H9 (cell line): ENCODE measurements around the gene IGFL2. TPM values are rescaled to one million over a fixed set of nuclear protein-coding genes. Genes with fewer than 3 reads are reported as not detected.
"Not testable (repeated sequence)": the region's sequence is repeated elsewhere in the genome, so short reads cannot be mapped to it uniquely, and the experiment has no call there.

Experiments
- DNase-seq: peaks from one replicate; pipeline ENCODE4 v3.0.0-alpha.2; 2017
- H2AFZ ChIP-seq: one replicate; pipeline ENCODE4 v1.6.1; 2013; ENCODE audit warnings: mild to moderate bottlenecking, low read length, control low read depth, moderate library complexity
- H2AK5ac ChIP-seq: 2 replicates; pipeline ENCODE4 v1.6.1; 2013; ENCODE audit warnings: low read length, control low read depth, mixed read lengths; ENCODE audit not compliant: insufficient read length
- H2BK120ac ChIP-seq: one replicate; pipeline ENCODE4 v1.6.1; 2013; ENCODE audit warnings: low read depth, mild to moderate bottlenecking, low read length, control low read depth, inconsistent platforms; ENCODE audit not compliant: poor library complexity, severe bottlenecking
- H2BK12ac ChIP-seq: 2 replicates; pipeline ENCODE4 v1.6.1; 2013; ENCODE audit warnings: low read length, control low read depth, mixed read lengths, low read depth; ENCODE audit not compliant: insufficient read length
- H2BK15ac ChIP-seq: 2 replicates; pipeline ENCODE4 v1.6.1; 2013; ENCODE audit warnings: low read depth, low read length, control low read depth
- H2BK20ac ChIP-seq: one replicate; pipeline ENCODE4 v1.6.1; 2013; ENCODE audit warnings: low read depth, mild to moderate bottlenecking, low read length, control low read depth, inconsistent platforms; ENCODE audit not compliant: poor library complexity, severe bottlenecking
- H2BK5ac ChIP-seq: 2 replicates; pipeline ENCODE4 v1.6.1; 2013; ENCODE audit warnings: low read length, control low read depth, mixed read lengths; ENCODE audit not compliant: insufficient read length
- H3K14ac ChIP-seq: 2 replicates; pipeline ENCODE4 v1.6.1; 2013; ENCODE audit warnings: low read length, control low read depth; ENCODE audit not compliant: insufficient read depth
- H3K18ac ChIP-seq: 2 replicates; pipeline ENCODE4 v1.6.1; 2013; ENCODE audit warnings: low read depth, mild to moderate bottlenecking, mixed read lengths, low read length, control low read depth; ENCODE audit not compliant: insufficient read length
- H3K23ac ChIP-seq: 2 replicates; pipeline ENCODE4 v1.6.1; 2013; ENCODE audit warnings: low read length, control low read depth, mixed read lengths, low read depth; ENCODE audit not compliant: insufficient read length
- H3K23me2 ChIP-seq: 2 replicates; pipeline ENCODE4 v1.6.1; 2013; ENCODE audit warnings: low read depth, mild to moderate bottlenecking, mixed read lengths, low read length, control low read depth; ENCODE audit not compliant: insufficient read length, poor library complexity, severe bottlenecking
- H3K27ac ChIP-seq: 2 replicates; pipeline ENCODE4 v1.5.1; 2013; ENCODE audit warnings: low read length, control low read depth, mixed read lengths, low read depth; ENCODE audit not compliant: insufficient read length
- H3K27me3 ChIP-seq: 2 replicates; pipeline ENCODE4 v1.6.1; 2013; ENCODE audit warnings: low read length, control low read depth, inconsistent platforms; ENCODE audit not compliant: insufficient read depth
- H3K4ac ChIP-seq: 2 replicates; pipeline ENCODE4 v1.6.1; 2013; ENCODE audit warnings: low read depth, mild to moderate bottlenecking, control low read depth, inconsistent platforms, low read length, moderate library complexity
- H3K4me1 ChIP-seq: 2 replicates; pipeline ENCODE4 v1.6.1; 2013; ENCODE audit warnings: low read length, control low read depth, inconsistent platforms; ENCODE audit not compliant: insufficient read depth
- H3K4me2 ChIP-seq: 2 replicates; pipeline ENCODE4 v1.6.1; 2013; ENCODE audit warnings: low read length, control low read depth, mixed read lengths; ENCODE audit not compliant: insufficient read length, insufficient read depth
- H3K56ac ChIP-seq: 2 replicates; pipeline ENCODE4 v1.6.1; 2013; ENCODE audit warnings: low read depth, mild to moderate bottlenecking, mixed read lengths, low read length, control low read depth; ENCODE audit not compliant: insufficient read length
- H3K79me1 ChIP-seq: 2 replicates; pipeline ENCODE4 v1.6.1; 2013; ENCODE audit warnings: low read depth, mild to moderate bottlenecking, moderate library complexity, low read length, control low read depth, inconsistent platforms; ENCODE audit not compliant: insufficient read depth, poor library complexity, severe bottlenecking
- H3K79me2 ChIP-seq: 2 replicates; pipeline ENCODE4 v1.6.1; 2013; ENCODE audit warnings: low read length, control low read depth, inconsistent platforms; ENCODE audit not compliant: insufficient read depth
- H3K9ac ChIP-seq: 2 replicates; pipeline ENCODE4 v1.6.1; 2013; ENCODE audit warnings: low read length, control low read depth, mixed read lengths; ENCODE audit not compliant: insufficient read length; ENCODE audit errors: extremely low read depth
- H3K9me3 ChIP-seq: one replicate; pipeline ENCODE4 v1.6.1; 2013; ENCODE audit warnings: low read depth, low read length, inconsistent platforms; ENCODE audit not compliant: control insufficient read depth
- H3T11ph ChIP-seq: one replicate; pipeline ENCODE4 v1.6.1; 2013; ENCODE audit warnings: mild to moderate bottlenecking, low read length, control low read depth, inconsistent platforms
- H4K20me1 ChIP-seq: one replicate; pipeline ENCODE4 v1.6.1; 2013; ENCODE audit not compliant: control insufficient read depth, insufficient read length, insufficient read depth
- H4K5ac ChIP-seq: 2 replicates; pipeline ENCODE4 v1.6.1; 2013; ENCODE audit warnings: low read depth, mild to moderate bottlenecking, mixed read lengths, low read length, control low read depth; ENCODE audit not compliant: insufficient read length
- H4K8ac ChIP-seq: replicated peaks from 2 replicates; pipeline ENCODE4 v1.6.1; 2013; ENCODE audit warnings: low read length, control low read depth, mixed read lengths, low read depth; ENCODE audit not compliant: insufficient read length
- H4K91ac ChIP-seq: 2 replicates; pipeline ENCODE4 v1.6.1; 2013; ENCODE audit warnings: low read depth, mild to moderate bottlenecking, moderate library complexity, mixed read lengths, low read length, control low read depth; ENCODE audit not compliant: insufficient read length
- H3K27ac Mint-ChIP-seq, 3 experiments: 2 replicates in 2 of 3; 3 replicates in 1 of 3; pipeline ENCODE4 v1.8.0; 2020 to 2021; ENCODE audit warnings: mixed read lengths in 3 of 3, mild to moderate bottlenecking in 1 of 3, moderate library complexity in 1 of 3
- H3K27me3 Mint-ChIP-seq: 2 replicates; pipeline ENCODE4 v1.8.0; 2021; ENCODE audit warnings: low read depth, mild to moderate bottlenecking, moderate library complexity, mixed read lengths
- H3K36me3 Mint-ChIP-seq, 3 experiments: 2 replicates in 2 of 3; 3 replicates in 1 of 3; pipeline ENCODE4 v1.8.0; 2020 to 2021; ENCODE audit warnings: low read depth in 3 of 3, mixed read lengths in 3 of 3; ENCODE audit not compliant: insufficient read depth in 1 of 3
- H3K4me1 Mint-ChIP-seq, 2 experiments: 2 replicates each; pipeline ENCODE4 v1.8.0; 2020; ENCODE audit warnings: mixed read lengths in 2 of 2
- H3K4me3 Mint-ChIP-seq, 2 experiments: 2 replicates in 1 of 2; 3 replicates in 1 of 2; pipeline ENCODE4 v1.8.0; 2020 to 2021; ENCODE audit warnings: mild to moderate bottlenecking in 2 of 2, mixed read lengths in 2 of 2, moderate library complexity in 1 of 2
- H3K9me3 Mint-ChIP-seq, 2 experiments: 2 replicates in 1 of 2; 3 replicates in 1 of 2; pipeline ENCODE4 v1.8.0; 2020; ENCODE audit warnings: mild to moderate bottlenecking in 2 of 2, mixed read lengths in 2 of 2, moderate library complexity in 1 of 2
- WGBS: extraction: QIAGEN DNeasy Blood & Tissue Kit; methylation state at CpG from one replicate; pipeline ENCODE4 v1.1.7; 2013; ENCODE audit warnings: missing lambda C conversion rate, low lambda C conversion rate, mixed read lengths; ENCODE audit not compliant: insufficient read length; ENCODE audit errors: extremely low coverage; 5-methylcytosine and 5-hydroxymethylcytosine counted together
- total RNA-seq: library from RNA; stranded (reverse); gene quantifications from 2 replicates; pipeline ENCODE4 v1.2.1, GENCODE V29; 2021
- TF ChIP-seq, protein P1 (sequence below): fragments of 200-600 bp; sonication (generic); conservative IDR thresholded peaks from 3 replicates; pipeline ENCODE4 v1.8.0; 2021; ENCODE audit warnings: antibody characterized with exemption, mild to moderate bottlenecking

IGFL2 gene
- total RNA-seq, 1 experiment from 2014 or later, result not detected

DNA sequence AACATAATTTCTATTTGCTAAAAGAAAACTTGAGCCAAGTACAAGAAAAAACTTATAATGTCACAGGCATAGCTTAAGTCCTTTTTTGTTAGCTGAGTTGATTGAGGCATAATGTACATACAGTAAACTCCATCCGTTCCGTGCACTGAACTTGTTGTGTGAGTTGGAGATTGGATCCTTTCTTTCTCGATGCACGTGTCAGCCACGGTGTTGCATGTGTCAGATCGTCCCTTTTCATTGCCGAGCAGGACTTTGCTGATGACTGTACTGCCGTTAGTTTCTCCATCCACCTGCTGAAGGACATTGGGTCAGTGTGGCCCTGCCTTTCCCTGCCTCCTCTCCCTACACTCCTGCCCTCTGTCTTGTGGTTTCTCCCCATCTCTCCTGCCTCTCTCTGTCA is 34.4 kb downstream of the IGFL2 start:
- no peaks in the 10 kb centered on the region for H3K23me2 ChIP-seq
- Mint-ChIP-seq H3K9me3 (peaks cover 0 to 6% of the 10 kb centered on the region in 2 experiments; a peak in 4 of 5 replicates), H3K36me3 (no peaks in the 10 kb centered on the region; a peak in 1 of 7 replicates), H3K27ac (no peak overlapping the region), H3K4me3 (no peak overlapping the region), H3K27me3 (peaks cover 8% of the 10 kb centered on the region), H3K4me1 (peaks cover 4 to 5% of the 10 kb centered on the region in 2 experiments; a peak in 2 of 4 replicates)
- no peaks in the 10 kb centered on the region for H3K27me3 ChIP-seq
- no peak for DNase-seq
- H3K18ac ChIP-seq, result no peak overlapping the region
- H4K91ac ChIP-seq, result no peak overlapping the region
- no peaks in the 10 kb centered on the region for H3K4me1 ChIP-seq
- no peak overlapping the region for H2AFZ ChIP-seq
- H3K79me1 ChIP-seq, result no peaks in the 10 kb centered on the region
- no peak overlapping the region for H2BK5ac ChIP-seq
- H4K20me1 ChIP-seq, result no peaks in the 10 kb centered on the region
- no peaks in the 10 kb centered on the region for H3K9me3 ChIP-seq
- no peak overlapping the region for H2BK120ac ChIP-seq
- no peak overlapping the region for H3K9ac ChIP-seq
- H3K4me2 ChIP-seq, result no peak overlapping the region
- H3K56ac ChIP-seq, result no peak overlapping the region
- no peak overlapping the region for H2BK12ac ChIP-seq
- H3K23ac ChIP-seq, result no peak overlapping the region
- H3K4ac ChIP-seq, result no peak overlapping the region
- H2BK15ac ChIP-seq, result no peak overlapping the region
- WGBS, result no CpG with 5 or more reads among the region's 8 CpGs
- H3K14ac ChIP-seq, result no peak overlapping the region
- H3K79me2 ChIP-seq, result no peaks in the 10 kb centered on the region
- H2AK5ac ChIP-seq, result no peak overlapping the region
- no peak overlapping the region for H3T11ph ChIP-seq
- H2BK20ac ChIP-seq, result no peak overlapping the region
- H4K8ac ChIP-seq, result no peak overlapping the region
- no peak overlapping the region for H3K27ac ChIP-seq
- TF ChIP-seq, protein P1, sequence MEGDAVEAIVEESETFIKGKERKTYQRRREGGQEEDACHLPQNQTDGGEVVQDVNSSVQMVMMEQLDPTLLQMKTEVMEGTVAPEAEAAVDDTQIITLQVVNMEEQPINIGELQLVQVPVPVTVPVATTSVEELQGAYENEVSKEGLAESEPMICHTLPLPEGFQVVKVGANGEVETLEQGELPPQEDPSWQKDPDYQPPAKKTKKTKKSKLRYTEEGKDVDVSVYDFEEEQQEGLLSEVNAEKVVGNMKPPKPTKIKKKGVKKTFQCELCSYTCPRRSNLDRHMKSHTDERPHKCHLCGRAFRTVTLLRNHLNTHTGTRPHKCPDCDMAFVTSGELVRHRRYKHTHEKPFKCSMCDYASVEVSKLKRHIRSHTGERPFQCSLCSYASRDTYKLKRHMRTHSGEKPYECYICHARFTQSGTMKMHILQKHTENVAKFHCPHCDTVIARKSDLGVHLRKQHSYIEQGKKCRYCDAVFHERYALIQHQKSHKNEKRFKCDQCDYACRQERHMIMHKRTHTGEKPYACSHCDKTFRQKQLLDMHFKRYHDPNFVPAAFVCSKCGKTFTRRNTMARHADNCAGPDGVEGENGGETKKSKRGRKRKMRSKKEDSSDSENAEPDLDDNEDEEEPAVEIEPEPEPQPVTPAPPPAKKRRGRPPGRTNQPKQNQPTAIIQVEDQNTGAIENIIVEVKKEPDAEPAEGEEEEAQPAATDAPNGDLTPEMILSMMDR, result no peak
- no peak overlapping the region for H4K5ac ChIP-seq

DNA sequence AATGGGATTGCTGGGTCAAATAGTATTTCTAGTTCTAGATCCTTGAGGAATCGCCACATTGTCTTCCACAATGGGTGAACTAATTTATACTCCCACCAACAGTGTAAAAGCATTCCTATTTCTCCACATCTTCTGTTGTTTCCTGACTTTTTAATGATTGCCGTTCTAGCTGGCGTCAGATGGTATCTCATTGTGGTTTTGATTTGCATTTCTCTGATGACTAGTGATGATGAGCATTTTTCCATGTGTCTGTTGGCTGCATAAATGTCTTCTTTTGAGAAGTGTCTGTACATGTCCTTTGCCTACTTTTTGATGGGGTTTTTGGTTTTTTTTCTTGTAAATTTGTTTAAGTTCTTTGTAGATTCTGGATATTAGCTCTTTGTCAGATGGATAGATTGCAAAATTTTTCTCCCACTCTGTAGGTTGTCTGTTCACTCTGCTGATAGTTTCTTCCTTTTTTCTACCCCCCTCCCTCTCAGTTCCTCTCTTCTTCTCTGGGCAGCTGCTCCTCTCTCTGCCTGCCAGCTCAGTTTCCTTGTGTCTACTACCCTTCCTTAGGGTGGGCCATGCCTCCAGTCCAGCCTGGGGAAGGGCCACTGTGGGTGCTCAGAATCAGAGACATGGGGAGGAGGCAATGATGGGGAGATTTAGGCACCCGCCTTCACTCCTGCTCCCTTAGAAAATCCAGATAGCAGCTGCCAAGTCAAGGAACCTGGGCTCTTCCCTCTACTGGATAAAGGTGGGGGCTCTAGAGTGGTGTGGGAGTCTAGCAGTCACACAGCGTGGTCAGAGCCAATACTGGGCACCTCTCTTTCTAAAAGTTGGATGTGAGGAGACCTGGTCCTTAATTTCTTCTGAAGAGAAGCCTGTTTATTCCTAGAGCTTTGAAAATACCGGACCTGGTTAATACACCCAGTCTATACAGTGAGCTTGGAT is 37.0 kb downstream of the IGFL2 start:
- H2BK5ac ChIP-seq, H3K79me2 ChIP-seq, H3K36me3 Mint-ChIP-seq, H3K9ac ChIP-seq, H3K4ac ChIP-seq, H3T11ph ChIP-seq, H3K27ac Mint-ChIP-seq, H3K14ac ChIP-seq, H3K23me2 ChIP-seq, H2BK15ac ChIP-seq, H3K23ac ChIP-seq, H3K79me1 ChIP-seq, DNase-seq, H3K4me2 ChIP-seq, H4K8ac ChIP-seq, H4K5ac ChIP-seq, H3K4me3 Mint-ChIP-seq, H2BK20ac ChIP-seq, H3K4me1 ChIP-seq, H3K27me3 ChIP-seq, H3K27ac ChIP-seq, H4K20me1 ChIP-seq, H3K4me1 Mint-ChIP-seq, H2AFZ ChIP-seq, H4K91ac ChIP-seq, H3K56ac ChIP-seq, H3K9me3 ChIP-seq, H3K27me3 Mint-ChIP-seq, H2BK120ac ChIP-seq, H2BK12ac ChIP-seq, H3K18ac ChIP-seq, H2AK5ac ChIP-seq, H3K9me3 Mint-ChIP-seq: not testable (repeated sequence)
- WGBS, result no CpG with 5 or more reads among the region's 6 CpGs
